ENCODE data around the gene MAU2. TPM values are rescaled to one million over a fixed set of nuclear protein-coding genes. Genes with fewer than 3 reads are reported as not detected.

MAU2 gene
- total and polyA plus RNA-seq, 2 of the 13 experiments (the other 11 are each of a cell fraction or from before 2014, with no cell fraction given): 16.8 to 33.8 TPM

- peak; percentile 49; the same call in 1 of the 2 replicates for TF ChIP-seq ZNF180 (CRISPR knock-in tag; IDR thresholded peaks at IDR 0.05; ENCODE audit: borderline replicate concordance, low read depth)
- peak; percentile 91 for TF ChIP-seq TEAD2 (CRISPR knock-in tag; IDR thresholded peaks at IDR 0.05)
- TF ChIP-seq ZNF850 (CRISPR knock-in tag; conservative IDR thresholded peaks at IDR 0.05): no peak; the same call in 1 of the 2 replicates
- TF ChIP-seq ZNF543 (CRISPR knock-in tag; IDR thresholded peaks at IDR 0.05): peak; percentile 91
- no peak for TF ChIP-seq NFIB (CRISPR knock-in tag; IDR thresholded peaks at IDR 0.05; ENCODE audit: borderline replicate concordance)
- TF ChIP-seq ELK4 (CRISPR knock-in tag; IDR thresholded peaks at IDR 0.05; ENCODE audit: borderline replicate concordance): peak; percentile 96; the same call in 1 of the 2 replicates
- TF ChIP-seq GPBP1L1 (CRISPR knock-in tag; IDR thresholded peaks at IDR 0.05): no peak
- no peak for TF ChIP-seq ZNF253 (CRISPR knock-in tag; IDR thresholded peaks at IDR 0.05; ENCODE audit: borderline replicate concordance)
- 0 out of 2 replicates have a peak, but pooled peaks have one; percentile 62 for TF ChIP-seq PAX8 (CRISPR knock-in tag; IDR thresholded peaks at IDR 0.05; ENCODE audit: borderline replicate concordance)
- peak; percentile 40; the same call in 1 of the 2 replicates for TF ChIP-seq YEATS2 (CRISPR knock-in tag; IDR thresholded peaks at IDR 0.05; ENCODE audit: borderline replicate concordance)
- TF ChIP-seq RFXANK (CRISPR knock-in tag; IDR thresholded peaks at IDR 0.05): peak; percentile 85; the same call in 1 of the 2 replicates
- TF ChIP-seq THAP9 (CRISPR knock-in tag; IDR thresholded peaks at IDR 0.05; ENCODE audit: borderline replicate concordance): peak; percentile 64
- TF ChIP-seq ZKSCAN8 (CRISPR knock-in tag; IDR thresholded peaks at IDR 0.05; ENCODE audit: borderline replicate concordance): peak; percentile 76; the same call in 1 of the 2 replicates
- TF ChIP-seq FOXO4 (CRISPR knock-in tag; conservative IDR thresholded peaks at IDR 0.05): no peak
- peak; percentile 36; the same call in 1 of the 2 replicates for TF ChIP-seq JUN (CRISPR knock-in tag; IDR thresholded peaks at IDR 0.05)
- peak; percentile 95; the same call in 1 of the 2 replicates for TF ChIP-seq ZNF33B (CRISPR knock-in tag; IDR thresholded peaks at IDR 0.05)
- TF ChIP-seq ZNF878 (CRISPR knock-in tag; IDR thresholded peaks at IDR 0.05): peak; percentile 62; the same call in 1 of the 2 replicates
- no peak for TF ChIP-seq MLX (CRISPR knock-in tag; IDR thresholded peaks at IDR 0.05)
- peak; percentile 82 for TF ChIP-seq ZNF451 (CRISPR knock-in tag; IDR thresholded peaks at IDR 0.05)
- no peak for TF ChIP-seq NBN (conservative IDR thresholded peaks at IDR 0.05)
Observed at GRCh38 chr19:19404879-19405860, 84.5 kb downstream of the MAU2 start, which contains the start of gene GATAD2A (continued).

All from HepG2 (cell line).